ENCODE measurements around the gene KSR1.

Gene KSR1

GRCh38 chr17:27591986-27592385 lies 135.7 kb downstream of the KSR1 start:
- no peak for DNase-seq (ENCODE audit: low spot score)

DNA sequence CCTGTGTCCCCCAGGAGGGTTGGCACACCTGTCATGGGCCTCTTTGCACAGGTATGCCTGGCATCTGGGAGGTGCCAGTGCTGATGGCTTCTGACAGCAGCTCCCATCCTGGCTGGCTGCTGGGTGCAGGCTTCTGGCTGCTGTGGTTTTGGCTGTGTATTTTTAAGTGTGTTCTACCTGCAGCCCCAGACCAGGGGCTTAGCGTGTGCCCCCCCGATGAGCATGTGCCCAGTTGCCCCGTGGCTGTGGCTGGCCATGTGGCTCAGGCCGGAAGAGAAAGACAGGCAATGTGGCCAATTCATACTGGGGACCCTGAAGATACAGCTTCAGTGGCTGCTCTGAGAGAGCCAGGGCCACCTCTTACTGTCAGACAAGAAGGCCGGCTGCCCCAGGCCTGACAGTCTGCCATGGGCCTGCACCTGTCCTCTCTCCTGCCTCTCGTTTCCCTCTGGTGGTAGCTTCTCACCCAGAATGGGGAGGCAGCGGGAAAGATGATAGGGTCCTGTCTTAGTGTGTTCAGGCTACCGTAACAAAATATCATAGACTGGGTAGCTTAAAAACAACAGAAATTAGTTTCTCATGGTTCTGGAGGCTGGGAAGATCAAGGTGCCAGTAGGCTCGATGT lies 137.1 kb downstream of the KSR1 start:
- no peak for DNase-seq (ENCODE audit: low spot score)

- no peak for DNase-seq (ENCODE audit: low spot score)
These were observed 137.6 kb downstream of the KSR1 start for GRCh38 chr17:27593857-27594255.

- no peak for DNase-seq (ENCODE audit: low spot score)
These were observed 139.0 kb downstream of the KSR1 start for GRCh38 chr17:27595208-27595607.

- no peak for DNase-seq (ENCODE audit: low spot score)
These were observed 139.8 kb downstream of the KSR1 start for GRCh38 chr17:27596096-27596495.

DNA sequence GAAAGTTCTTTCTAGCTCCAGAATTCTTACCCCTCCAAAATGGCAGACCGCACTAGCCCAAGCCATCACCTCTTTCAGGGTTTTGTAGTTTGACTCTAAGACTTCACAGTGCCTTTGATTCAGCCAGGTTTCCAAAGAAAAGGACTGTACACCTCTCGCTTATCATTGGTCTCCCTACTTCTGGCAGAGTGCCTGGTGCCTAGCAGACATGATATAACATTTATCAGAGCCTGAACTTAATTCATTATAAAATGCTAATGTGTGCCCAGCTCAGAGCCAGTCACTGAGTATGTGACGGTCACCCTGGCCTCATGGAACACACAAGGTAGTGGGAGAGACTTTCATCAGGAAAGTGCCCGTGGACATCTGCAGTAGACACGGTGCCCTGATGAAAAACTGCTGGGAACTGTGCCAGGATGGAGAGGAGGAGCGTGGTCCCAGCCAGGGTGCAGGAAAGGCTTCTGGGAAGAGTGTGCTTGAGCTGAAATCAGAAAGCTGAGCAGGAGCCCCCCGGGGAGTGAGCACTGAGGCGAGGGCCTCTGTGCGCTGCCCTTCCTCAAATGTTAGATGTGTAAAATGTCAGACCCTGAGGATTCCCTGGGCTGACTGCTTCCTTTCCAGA lies 140.4 kb downstream of the KSR1 start:
- no peak for DNase-seq (ENCODE audit: low spot score)

GRCh38 chr17:27597188-27597580 lies 140.9 kb downstream of the KSR1 start:
- no peak for DNase-seq (ENCODE audit: low spot score)

DNA sequence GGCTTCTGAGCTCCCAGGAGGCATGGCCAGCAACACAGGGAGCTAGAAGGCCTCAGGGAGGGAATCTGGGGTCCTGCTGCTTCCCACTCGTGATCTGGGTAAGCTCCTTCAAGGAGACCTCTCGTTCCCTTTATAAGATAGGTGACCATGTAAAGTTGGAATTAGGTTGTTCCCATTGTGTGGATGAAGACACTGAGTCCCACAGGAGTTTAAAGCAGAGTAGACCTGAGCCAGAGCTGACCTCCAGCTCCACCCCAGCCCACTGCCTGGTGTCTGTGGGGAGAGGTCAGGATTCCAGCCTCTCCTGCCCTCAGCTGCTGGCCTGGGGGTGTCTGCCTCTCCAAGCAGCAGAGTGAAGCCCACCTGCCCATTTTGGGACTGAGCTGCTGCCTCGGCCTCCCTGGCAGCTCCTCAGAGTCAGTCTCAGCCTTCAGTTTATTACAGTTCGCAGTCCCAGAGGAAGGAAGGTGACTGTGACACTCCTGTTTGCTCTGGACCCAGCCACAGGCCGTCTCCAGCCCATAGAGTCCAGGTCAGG lies 141.6 kb downstream of the KSR1 start:
- no peak for DNase-seq (ENCODE audit: low spot score)

- DNase-seq (ENCODE audit: low spot score): no peak
These were observed 142.2 kb downstream of the KSR1 start for GRCh38 chr17:27598337-27599050.

DNA sequence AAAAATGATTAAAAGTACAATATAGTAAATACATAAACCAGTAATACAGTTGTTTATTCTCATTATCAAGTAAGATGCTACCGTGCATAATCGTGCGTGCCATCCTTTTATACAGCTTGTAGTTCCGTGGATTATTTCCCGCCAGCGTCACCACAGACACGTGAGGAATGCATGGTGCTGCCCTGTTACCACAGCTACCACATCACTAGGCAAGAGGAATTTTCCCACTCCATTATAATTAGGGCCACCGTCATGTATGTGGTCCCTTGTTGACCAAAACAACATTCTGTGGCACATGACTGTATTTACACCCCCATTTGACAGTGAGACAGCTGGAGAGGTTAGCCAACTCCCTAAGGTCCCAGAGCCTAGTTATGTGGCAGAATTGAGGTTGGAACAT lies 144.2 kb downstream of the KSR1 start:
- no peak for DNase-seq (ENCODE audit: low spot score)

GRCh38 chr17:27601069-27601974 lies 145.1 kb downstream of the KSR1 start:
- DNase-seq (ENCODE audit: low spot score): peak; percentile 76

DNA sequence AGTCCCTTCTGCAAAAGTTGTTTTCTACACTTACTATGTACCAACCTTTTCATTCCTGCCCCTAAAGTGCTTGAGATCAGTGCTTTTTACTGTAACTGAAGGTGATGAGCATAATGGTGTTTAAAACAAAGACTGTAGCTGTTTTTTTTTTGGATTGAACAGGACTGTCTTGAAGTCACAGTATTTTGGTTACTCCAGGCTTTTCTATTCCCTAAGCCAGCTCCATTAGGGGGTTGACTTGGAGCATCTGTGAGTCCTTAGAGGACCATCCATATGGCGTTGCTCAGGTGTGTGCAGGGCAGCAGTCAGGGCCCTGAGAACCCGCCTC lies 145.7 kb downstream of the KSR1 start:
- DNase-seq (ENCODE audit: low spot score): no peak

DNA sequence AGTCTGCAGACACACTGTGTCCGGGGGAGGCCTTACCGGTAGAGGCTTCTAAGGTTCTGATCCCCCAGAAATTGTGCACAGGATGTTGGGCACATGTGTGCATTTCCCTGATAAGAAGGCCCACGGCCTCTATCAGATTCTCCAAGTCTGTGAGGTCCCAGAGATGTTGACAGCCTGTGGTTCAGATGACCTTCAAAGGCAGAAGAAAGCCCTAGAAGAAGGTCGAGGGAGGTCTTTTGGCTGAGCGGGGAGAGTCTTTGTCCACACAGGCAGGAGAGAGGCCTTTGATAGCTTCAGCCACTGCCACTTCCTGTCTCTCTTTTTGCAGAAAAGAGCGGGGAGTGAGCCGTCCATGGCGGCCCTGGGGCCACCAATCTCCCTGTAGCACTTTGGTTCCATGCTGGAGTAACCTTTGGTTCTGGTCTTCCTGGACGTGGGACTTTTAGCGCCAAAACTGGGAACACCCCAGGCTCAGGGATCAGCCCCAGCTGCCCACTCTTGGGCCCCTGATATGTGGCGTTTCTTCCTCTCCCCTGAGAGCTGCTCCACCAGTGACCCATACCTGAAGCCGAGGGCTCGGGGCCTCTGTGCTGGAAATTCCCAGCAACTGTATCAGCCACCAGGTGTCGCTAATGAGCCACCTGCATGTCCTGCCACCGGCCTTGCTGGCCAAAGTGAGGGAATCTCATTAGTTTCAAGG lies 146.6 kb downstream of the KSR1 start:
- DNase-seq (ENCODE audit: low spot score): peak; percentile 51

GRCh38 chr17:27603421-27603770 lies 147.1 kb downstream of the KSR1 start:
- DNase-seq (ENCODE audit: low spot score): no peak

GRCh38 chr17:27603880-27604794 lies 147.9 kb downstream of the KSR1 start:
- no peak for DNase-seq (ENCODE audit: low spot score)

DNA sequence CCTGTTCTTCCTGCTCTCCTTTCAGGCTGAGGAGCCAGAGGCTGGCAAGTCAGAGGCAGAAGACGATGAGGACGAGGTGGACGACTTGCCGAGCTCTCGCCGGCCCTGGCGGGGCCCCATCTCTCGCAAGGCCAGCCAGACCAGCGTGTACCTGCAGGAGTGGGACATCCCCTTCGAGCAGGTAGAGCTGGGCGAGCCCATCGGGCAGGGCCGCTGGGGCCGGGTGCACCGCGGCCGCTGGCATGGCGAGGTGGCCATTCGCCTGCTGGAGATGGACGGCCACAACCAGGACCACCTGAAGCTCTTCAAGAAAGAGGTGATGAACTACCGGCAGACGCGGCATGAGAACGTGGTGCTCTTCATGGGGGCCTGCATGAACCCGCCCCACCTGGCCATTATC lies 149.2 kb downstream of the KSR1 start:
- no peak for DNase-seq (ENCODE audit: low spot score)

GRCh38 chr17:27607521-27608091 lies 151.4 kb downstream of the KSR1 start:
- no peak for DNase-seq (ENCODE audit: low spot score)

GRCh38 chr17:27608328-27609230 lies 152.3 kb downstream of the KSR1 start:
- no peak for DNase-seq (ENCODE audit: low spot score)

DNA sequence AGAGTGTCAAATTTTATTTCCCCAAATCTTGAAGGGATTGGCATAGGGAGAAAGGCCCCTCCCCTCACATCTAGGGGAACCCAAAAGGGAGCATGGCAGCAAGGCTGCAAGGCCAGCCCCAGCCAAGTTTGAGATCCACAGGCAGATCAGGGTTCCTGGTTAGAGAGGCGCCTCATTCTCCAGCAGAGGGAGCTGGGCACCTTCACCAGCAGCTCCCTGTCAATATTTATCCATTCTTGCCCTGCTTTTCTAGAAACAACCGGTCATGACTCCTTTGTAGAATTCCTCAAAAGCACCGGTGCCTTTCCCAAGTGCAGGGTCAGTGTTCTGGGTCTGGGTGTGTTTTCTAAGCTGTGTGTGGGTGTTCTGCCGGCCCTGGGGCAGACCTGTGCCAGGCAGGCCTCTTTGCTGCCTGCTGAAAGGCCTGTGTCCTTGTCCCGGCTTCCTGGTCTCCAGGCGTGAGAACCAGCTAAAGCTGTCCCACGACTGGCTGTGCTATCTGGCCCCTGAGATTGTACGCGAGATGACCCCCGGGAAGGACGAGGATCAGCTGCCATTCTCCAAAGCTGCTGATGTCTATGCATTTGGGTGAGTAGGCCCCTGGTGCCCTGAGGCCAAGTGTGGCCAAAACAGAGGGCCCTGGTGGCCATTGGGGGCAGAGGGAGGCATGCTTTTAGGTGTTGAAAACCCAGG lies 153.5 kb downstream of the KSR1 start:
- DNase-seq (ENCODE audit: low spot score): no peak
